Activated CD4-positive, CD25-positive, alpha-beta regulatory T cell (primary cell): ENCODE results near the gene OR1I1.

Experiments used
- DNase-seq, 4 experiments: peaks; one replicate each; lab custom pipeline; 2025; lab: John Stamatoyannopoulos, UW

Gene OR1I1

GRCh38 chr19:15118789-15119494 lies 36.9 kb downstream of the OR1I1 start:
- DNase-seq, result no peak

DNA sequence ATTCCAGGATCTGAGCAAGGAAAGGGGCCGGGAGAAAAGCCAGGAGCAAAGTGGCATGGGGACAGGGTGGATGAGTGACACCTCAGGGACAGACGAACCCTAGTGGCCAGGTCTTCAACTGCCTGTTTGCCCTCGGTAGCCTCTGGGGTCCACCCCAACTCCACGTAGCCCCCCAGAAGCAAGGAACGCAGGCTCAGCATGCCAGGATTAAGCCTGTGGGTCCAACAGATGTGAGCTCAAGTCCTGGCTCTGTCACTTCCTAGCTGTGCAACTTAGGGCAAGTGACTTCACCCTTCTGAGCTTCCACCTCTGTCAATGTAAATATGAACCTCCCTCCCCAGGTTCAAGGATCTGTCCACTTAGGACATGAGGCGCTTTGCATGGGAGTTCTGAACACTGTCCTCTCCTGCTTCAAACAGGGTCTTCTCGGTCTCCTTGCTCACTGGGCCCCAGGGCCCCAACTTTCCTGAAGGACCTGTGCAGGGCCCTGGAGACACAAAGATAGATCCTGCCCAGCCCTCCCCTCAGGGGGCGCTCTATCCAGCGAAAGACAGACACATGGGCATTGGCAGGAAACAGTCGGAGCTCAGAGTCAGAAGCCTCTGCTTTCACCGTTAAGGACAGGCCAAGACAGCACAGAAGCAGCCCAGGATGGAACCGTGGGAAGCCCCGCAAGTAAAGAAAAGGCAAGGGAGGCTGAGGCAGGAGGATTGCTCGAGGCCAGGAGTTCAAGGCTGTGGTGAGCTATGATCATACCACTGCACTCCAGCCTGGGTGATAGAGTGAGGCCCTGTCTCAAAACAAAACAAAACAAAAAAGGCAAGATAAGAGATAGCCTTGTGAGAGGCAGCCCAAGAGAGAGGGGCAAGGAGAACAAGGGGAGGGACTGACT lies 38.4 kb downstream of the OR1I1 start:
- no peak for DNase-seq

GRCh38 chr19:15122331-15123030 lies 40.5 kb downstream of the OR1I1 start:
- DNase-seq, result no peak

DNA sequence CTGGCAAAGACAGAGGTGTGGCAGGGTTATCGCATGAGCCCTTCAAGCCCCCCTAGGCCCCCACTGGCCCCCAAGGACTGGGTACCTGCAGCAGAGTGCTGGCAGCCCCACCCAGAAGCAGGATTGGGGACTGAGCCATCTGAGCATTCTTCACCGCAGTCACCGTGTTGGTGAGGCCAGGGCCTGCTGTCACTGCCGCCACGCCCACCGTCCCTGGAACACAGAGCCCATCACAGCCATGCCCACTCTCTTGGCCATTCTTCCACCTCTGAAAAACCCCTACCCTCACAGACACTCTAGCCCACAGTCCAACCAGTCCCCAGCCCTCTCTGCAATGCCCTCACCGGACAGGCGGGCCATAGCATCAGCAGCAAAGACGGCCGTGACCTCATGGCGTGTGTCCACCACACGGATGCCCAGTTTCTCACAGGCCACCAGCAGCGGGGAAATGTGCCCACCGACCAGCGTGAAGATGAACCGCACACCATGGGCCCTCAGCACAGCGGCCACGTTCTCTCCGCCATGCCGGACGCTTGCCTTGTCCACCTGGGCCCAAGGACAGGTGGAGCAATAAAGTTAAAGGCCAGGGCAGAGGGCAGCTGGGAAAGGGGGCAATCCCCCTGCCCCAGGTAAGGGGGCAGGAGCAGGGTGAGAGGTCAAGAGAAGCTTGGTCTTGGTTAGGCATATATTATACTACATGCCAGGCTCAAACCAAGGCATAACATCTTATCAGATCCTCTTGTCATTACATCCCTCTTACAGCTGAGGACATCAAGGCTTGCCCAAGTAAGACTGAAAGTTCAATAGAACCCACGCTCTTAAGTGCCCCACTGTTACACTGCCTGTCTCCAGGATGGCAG lies 41.2 kb downstream of the OR1I1 start:
- DNase-seq, result no peak

- DNase-seq, result no peak
Measured at GRCh38 chr19:15123900-15124299, 41.9 kb downstream of the OR1I1 start.

DNA sequence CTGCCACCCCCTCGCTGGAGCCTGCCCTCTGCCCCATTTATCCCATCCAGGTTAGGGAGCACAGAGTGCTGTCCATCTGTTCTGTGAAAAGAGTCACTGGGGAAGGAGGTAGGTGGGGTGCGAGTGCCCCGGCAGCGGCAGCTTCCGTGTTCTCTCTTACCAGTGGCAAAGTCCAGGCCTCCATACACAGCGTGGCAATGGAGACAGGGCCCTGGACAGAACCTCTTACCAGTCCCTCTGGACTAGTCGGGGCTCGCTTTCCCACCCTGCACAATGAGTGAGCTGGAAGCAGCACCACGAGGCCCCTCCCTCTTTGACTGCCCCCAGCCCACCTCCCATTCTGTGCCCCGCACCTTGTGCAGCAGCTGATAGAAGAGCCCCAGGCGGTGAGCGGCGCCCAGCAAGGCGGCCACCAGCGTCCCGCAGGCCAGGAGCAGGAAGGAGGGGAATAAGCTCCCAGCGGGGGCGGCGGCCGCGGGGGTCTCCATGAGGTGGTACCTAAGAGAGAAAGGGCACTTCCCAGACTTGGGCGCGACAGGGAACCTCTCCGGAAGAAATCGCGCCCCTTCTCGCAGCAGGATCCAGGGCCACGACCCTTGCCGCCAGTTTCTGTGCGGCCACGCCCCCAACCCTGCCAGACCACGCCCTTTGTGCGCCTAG lies 42.7 kb downstream of the OR1I1 start:
- no peak for DNase-seq

GRCh38 chr19:15125232-15126067 lies 43.4 kb downstream of the OR1I1 start:
- peak; percentile 92 to 94 (median 94) for DNase-seq

DNA sequence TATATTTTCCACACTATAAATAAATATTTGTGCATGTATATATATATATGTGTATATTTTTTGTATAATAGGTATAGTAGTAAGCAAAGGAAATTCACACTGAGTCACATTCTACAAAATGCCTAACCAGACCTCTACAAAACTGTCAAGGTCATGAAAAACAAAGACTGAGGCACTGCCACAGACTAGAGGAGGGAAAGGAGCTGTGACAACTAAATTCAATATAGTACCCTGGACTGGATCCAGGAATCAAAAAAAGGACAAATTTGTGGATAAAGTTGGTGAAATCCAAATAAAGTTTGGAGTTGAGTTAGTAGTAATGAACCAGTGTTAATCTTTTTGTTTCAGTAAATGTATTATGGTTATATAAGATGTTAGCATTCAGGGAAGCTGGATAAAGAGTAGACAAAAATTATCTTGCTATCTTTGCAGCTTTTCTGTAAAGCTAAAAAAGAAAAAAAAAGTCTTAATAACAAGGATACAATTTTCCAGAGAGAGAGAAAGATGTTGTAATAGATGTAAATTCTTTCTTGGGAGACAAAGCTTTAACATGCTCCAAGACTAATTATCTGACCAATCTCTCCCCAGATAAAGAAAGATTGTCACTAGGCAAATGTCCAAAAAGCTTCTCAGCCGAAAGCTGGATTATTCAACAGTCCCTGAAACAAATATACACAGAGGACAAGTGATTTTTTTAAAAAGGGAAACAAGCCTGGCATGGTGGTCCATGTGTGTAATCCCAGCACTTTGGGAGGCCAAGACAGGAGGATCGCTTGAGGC lies 44.3 kb downstream of the OR1I1 start:
- DNase-seq, result no peak

GRCh38 chr19:15128162-15128770 lies 46.3 kb downstream of the OR1I1 start:
- DNase-seq, result no peak

- no peak for DNase-seq
Measured at GRCh38 chr19:15129856-15130585, 48.0 kb downstream of the OR1I1 start.

- DNase-seq, result no peak
Measured at GRCh38 chr19:15136234-15136954, 54.4 kb downstream of the OR1I1 start.

- no peak for DNase-seq
Measured at GRCh38 chr19:15137777-15138176, 55.8 kb downstream of the OR1I1 start.

DNA sequence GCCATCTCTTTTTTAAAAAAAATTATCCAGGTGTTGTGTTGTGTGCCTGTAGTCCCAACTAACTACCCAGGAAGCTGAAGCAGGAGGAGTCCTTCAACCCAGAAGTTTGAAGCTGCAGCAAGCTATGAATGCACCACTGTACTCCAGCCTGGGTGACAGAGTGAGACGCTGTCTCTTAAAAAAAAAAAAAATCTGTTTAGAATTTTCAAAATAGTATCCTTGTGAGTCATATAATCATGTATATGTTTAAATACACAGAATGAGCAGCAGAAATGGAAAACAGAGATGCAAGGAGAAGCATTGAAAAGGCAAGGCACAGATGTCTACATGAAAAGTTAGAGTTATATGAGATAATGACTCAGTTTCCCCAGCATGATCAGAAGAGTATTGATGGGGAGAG lies 56.4 kb downstream of the OR1I1 start:
- DNase-seq, result no peak

DNA sequence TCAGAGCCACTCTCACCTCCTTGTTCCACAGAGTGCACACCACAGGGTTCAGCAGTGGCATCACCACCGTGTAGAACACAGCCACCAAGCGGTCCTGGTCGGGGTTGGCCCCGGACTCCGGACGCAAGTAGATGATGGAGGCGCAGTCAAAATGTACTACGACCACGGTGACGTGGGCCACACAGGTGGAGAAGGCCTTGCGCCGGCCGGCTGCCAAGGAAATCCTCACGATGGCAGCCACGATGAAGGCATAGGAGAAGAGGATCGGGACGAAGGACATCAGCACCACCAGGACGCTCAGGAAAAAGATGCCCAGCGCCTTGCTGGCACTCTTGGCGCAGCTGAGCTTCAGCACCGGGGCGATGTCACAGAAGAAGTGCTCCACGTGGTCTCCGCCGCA lies 59.1 kb downstream of the OR1I1 start:
- DNase-seq, result no peak

DNA sequence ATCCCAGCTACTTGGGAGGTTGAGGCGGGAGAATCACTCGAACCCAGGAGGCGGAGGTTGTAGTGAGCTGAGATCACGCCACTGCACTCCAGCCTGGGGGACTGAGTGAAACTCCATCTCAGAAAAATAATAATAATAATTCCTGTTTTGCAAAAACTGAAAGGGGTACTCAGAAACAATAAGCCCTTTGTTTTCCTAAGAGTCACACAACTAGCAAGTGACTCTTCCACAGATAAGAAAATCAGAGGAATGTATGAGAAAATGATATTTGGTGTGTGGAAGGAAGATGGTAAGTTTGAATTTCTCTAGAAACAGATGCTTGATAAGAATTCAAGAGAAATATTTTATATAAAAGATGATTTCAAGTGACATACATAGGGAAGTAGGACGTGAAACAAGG lies 60.3 kb downstream of the OR1I1 start:
- no peak for DNase-seq
